Measurements from ENCODE around the gene SSRP1. TPM values are rescaled to one million over a fixed set of nuclear protein-coding genes. Genes with fewer than 3 reads are reported as not detected.
A peak's percentile ranks its signal among the peaks of the same experiment; 100 is the strongest.

SSRP1 gene
- polyA plus RNA-seq, 2 of the 4 experiments (the other 2 are of a cell fraction) = 288 to 357 TPM

GRCh38 chr11:57276971-57277675 is 58.6 kb downstream of the SSRP1 start:
- Histone ChIP-seq H3K9me3 (peaks cover 9% of the 10 kb centered on the region; the same call in 1 of the 3 replicates), H3K4me1 (peaks cover 22% of the 10 kb centered on the region), H3K27ac (peak overlapping the region; percentile 85 to 89), H3K4me3 (no peak overlapping the region), H3K4me2 (peak overlapping the region; percentile 76)
- ATAC-seq (no peak; a peak in 1 of 6 replicates), DNase-seq (ENCODE audit: low read depth in 1 of 2, low spot score in 1 of 2) (no peak), FAIRE-seq (no peak)
- CTCF ChIA-PET = interaction anchor here (0.6 to 7.6 kb wide), 25 partner anchors 7 to 548 kb away, joined by 3 to 90 read pairs (median 3); no protein-coding TSS in a partner anchor
- POLR2A ChIA-PET = no interaction called here
- TF ChIP-seq CEBPB (IDR thresholded peaks at IDR 0.05) (peak; percentile 31 to 51; a peak in 2 of 4 replicates), PBX3 (IDR thresholded peaks at IDR 0.05) (no peak)
- 56% methylated on average over 6 of the region's 6 CpGs for WGBS (ENCODE audit: missing lambda C conversion rate)

- FAIRE-seq (no peak), DNase-seq (ENCODE audit: low read depth in 1 of 2, low spot score in 1 of 2) (no peak), ATAC-seq (no peak)
- Histone ChIP-seq H3K9me3 (peaks cover 9% of the 10 kb centered on the region; the same call in 1 of the 3 replicates), H3K4me1 (peaks cover 22% of the 10 kb centered on the region), H3K4me3 (no peak overlapping the region), H3K27ac (peak overlapping the region; percentile 85 to 89; a peak in 3 of 6 replicates), H3K4me2 (no peak overlapping the region)
- 50% methylated on average over 3 of the region's 3 CpGs for WGBS (ENCODE audit: missing lambda C conversion rate)
- no peak for TF ChIP-seq USF2 (IDR thresholded peaks at IDR 0.05)
- TF ChIP-seq SREBF2 (IDR thresholded peaks at IDR 0.05) = no peak
- no peak for TF ChIP-seq HOXA7 (CRISPR knock-in tag; IDR thresholded peaks at IDR 0.05)
- ChIA-PET POLR2A (no interaction called here), CTCF (interaction anchor here (0.6 to 7.6 kb wide), 9 partner anchors 18 to 1253 kb away, joined by 3 to 90 read pairs (median 4); no protein-coding TSS in a partner anchor)
Observed at GRCh38 chr11:57276169-57276970, 59.3 kb downstream of the SSRP1 start.

Other genes starting within 250 kb of the SSRP1 start
- gene LRRC55, start 153.9 kb downstream of the SSRP1 start, polyA plus RNA-seq (2011; rRNA removed) = 0.04 TPM in 1 of 2 replicates, not detected in the other
- gene LRRC55, start 153.9 kb downstream of the SSRP1 start, polyA plus RNA-seq (2017; fragmentation: RNase III; extraction: RNeasy Plus Mini Kit Qiagen cat#74134 plus additional on column Dnase treatment) = 0.01 TPM in 1 of 3 replicates, not detected in the others
- 0.08 and 0.14 TPM in 2 replicates for gene APLNR, start 98.6 kb downstream of the SSRP1 start, polyA plus RNA-seq (2011; rRNA removed)
- 0.08 to 0.09 TPM (median 0.08 TPM) in 3 replicates for gene APLNR, start 98.6 kb downstream of the SSRP1 start, polyA plus RNA-seq (2017; fragmentation: RNase III; extraction: RNeasy Plus Mini Kit Qiagen cat#74134 plus additional on column Dnase treatment)
- 35.0 and 36.5 TPM in 2 replicates for gene TNKS1BP1, start 10.9 kb downstream of the SSRP1 start, polyA plus RNA-seq (2011; rRNA removed)
- 46.2 to 54.5 TPM (median 53.1 TPM) in 3 replicates for gene TNKS1BP1, start 10.9 kb downstream of the SSRP1 start, polyA plus RNA-seq (2017; fragmentation: RNase III; extraction: RNeasy Plus Mini Kit Qiagen cat#74134 plus additional on column Dnase treatment)
- gene P2RX3, start 2.5 kb upstream of the SSRP1 start, polyA plus RNA-seq (2011; rRNA removed) = 0.36 and 0.37 TPM in 2 replicates
- gene P2RX3, start 2.5 kb upstream of the SSRP1 start, polyA plus RNA-seq (2017; fragmentation: RNase III; extraction: RNeasy Plus Mini Kit Qiagen cat#74134 plus additional on column Dnase treatment) = 0.05 to 0.17 TPM in 2 of 3 replicates, not detected in the other
- not detected in 2 replicates for gene PRG3, start 45.3 kb upstream of the SSRP1 start, polyA plus RNA-seq (2011; rRNA removed)
- not detected in 3 replicates for gene PRG3, start 45.3 kb upstream of the SSRP1 start, polyA plus RNA-seq (2017; fragmentation: RNase III; extraction: RNeasy Plus Mini Kit Qiagen cat#74134 plus additional on column Dnase treatment)
- gene PRG2, start 54.8 kb upstream of the SSRP1 start, polyA plus RNA-seq (2011; rRNA removed) = not detected in 2 replicates
- not detected in 3 replicates for gene PRG2, start 54.8 kb upstream of the SSRP1 start, polyA plus RNA-seq (2017; fragmentation: RNase III; extraction: RNeasy Plus Mini Kit Qiagen cat#74134 plus additional on column Dnase treatment)
- 0.30 TPM in 2 replicates for gene SLC43A3, start 91.2 kb upstream of the SSRP1 start, polyA plus RNA-seq (2011; rRNA removed)
- 0.12 to 0.22 TPM (median 0.13 TPM) in 3 replicates for gene SLC43A3, start 91.2 kb upstream of the SSRP1 start, polyA plus RNA-seq (2017; fragmentation: RNase III; extraction: RNeasy Plus Mini Kit Qiagen cat#74134 plus additional on column Dnase treatment)
- gene RTN4RL2, start 124.6 kb upstream of the SSRP1 start, polyA plus RNA-seq (2011; rRNA removed) = 9.2 and 10.6 TPM in 2 replicates
- gene RTN4RL2, start 124.6 kb upstream of the SSRP1 start, polyA plus RNA-seq (2017; fragmentation: RNase III; extraction: RNeasy Plus Mini Kit Qiagen cat#74134 plus additional on column Dnase treatment) = 23.7 to 27.4 TPM (median 25.8 TPM) in 3 replicates
- gene SLC43A1, start 179.8 kb upstream of the SSRP1 start, polyA plus RNA-seq (2011; rRNA removed) = 4.6 and 5.3 TPM in 2 replicates
- gene SLC43A1, start 179.8 kb upstream of the SSRP1 start, polyA plus RNA-seq (2017; fragmentation: RNase III; extraction: RNeasy Plus Mini Kit Qiagen cat#74134 plus additional on column Dnase treatment) = 1.0 to 1.3 TPM (median 1.1 TPM) in 3 replicates
- 248 and 249 TPM in 2 replicates for gene TIMM10, start 194.9 kb upstream of the SSRP1 start, polyA plus RNA-seq (2011; rRNA removed)
- 172 to 184 TPM (median 179 TPM) in 3 replicates for gene TIMM10, start 194.9 kb upstream of the SSRP1 start, polyA plus RNA-seq (2017; fragmentation: RNase III; extraction: RNeasy Plus Mini Kit Qiagen cat#74134 plus additional on column Dnase treatment)
- gene SMTNL1, start 201.7 kb upstream of the SSRP1 start, polyA plus RNA-seq (2011; rRNA removed) = not detected in 2 replicates
- gene SMTNL1, start 201.7 kb upstream of the SSRP1 start, polyA plus RNA-seq (2017; fragmentation: RNase III; extraction: RNeasy Plus Mini Kit Qiagen cat#74134 plus additional on column Dnase treatment) = not detected in 3 replicates
- gene UBE2L6, start 231.8 kb upstream of the SSRP1 start, polyA plus RNA-seq (2011; rRNA removed) = 14.8 and 17.9 TPM in 2 replicates
- gene UBE2L6, start 231.8 kb upstream of the SSRP1 start, polyA plus RNA-seq (2017; fragmentation: RNase III; extraction: RNeasy Plus Mini Kit Qiagen cat#74134 plus additional on column Dnase treatment) = 18.2 to 21.4 TPM (median 18.7 TPM) in 3 replicates

Measured in A549 (cell line).